GM03348 (cell line): ENCODE data around the gene CFAP92.
"Not testable (repeated sequence)": the region's sequence is repeated elsewhere in the genome, so short reads cannot be mapped to it uniquely, and the experiment has no call there.

Experiments used
- DNase-seq: peaks from one replicate; pipeline ENCODE4 v3.0.0; 2012; ENCODE audit warnings: low spot score

Gene CFAP92

DNA sequence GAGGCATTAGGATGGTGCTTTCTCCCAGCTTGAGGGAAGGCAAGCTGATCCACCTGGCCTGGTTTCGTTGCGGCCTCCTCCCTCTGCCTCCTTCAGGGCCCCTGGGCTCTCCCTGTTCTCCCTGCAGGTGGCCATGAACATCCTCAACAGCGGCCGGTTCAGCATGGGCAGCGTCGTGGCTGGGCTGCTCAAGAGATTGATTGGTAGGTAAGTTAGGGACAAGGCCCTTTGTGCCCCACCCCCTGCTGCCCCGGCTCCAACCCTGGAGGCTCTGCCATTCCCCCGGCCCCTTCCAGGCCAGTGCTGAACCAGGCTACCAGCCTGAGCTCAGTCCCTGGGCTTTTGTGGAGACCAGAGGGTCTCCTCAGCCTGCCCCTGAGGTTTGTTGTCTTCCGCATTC, 91.5 kb downstream of the CFAP92 start:
- no peak for DNase-seq

DNA sequence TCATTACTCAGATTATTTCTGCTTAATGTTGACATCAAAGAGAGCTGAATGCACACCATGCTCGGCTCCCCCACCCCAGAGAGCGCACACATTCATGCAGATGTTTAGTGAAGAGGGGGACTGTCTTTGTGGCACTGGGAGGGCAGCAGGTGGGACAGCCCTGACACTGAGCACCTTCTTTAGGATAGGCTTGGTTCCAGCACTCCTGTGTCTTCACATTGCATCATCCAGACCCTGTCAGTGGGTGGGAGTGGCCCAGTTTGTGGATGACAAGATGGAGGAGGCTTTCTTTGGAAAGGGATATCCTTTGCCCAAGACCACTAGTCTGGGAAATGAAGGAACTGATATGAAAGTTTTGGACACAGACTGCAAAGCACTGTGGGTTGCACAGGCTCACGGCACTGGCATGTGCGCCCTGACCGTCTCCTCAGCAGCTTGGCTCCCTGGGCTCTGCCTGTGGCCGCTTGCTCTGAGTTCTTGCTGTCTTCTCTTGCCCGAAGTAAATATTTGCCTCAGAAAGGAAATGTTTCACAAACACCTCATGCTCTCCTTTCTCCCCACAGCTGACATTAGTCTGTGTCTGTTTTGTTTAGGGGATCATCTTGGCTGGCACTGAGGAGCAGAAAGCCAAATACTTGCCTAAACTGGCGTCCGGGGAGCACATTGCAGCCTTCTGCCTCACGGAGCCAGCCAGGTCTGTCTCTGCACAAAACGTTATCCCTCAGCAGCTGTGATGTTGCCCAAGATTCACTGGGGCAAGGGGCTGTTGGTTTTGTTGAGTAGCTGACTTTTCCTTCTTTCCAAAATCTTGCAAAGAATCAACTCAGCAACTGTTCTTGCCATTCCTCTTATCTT, 97.8 kb downstream of the CFAP92 start:
- DNase-seq = no peak

DNA sequence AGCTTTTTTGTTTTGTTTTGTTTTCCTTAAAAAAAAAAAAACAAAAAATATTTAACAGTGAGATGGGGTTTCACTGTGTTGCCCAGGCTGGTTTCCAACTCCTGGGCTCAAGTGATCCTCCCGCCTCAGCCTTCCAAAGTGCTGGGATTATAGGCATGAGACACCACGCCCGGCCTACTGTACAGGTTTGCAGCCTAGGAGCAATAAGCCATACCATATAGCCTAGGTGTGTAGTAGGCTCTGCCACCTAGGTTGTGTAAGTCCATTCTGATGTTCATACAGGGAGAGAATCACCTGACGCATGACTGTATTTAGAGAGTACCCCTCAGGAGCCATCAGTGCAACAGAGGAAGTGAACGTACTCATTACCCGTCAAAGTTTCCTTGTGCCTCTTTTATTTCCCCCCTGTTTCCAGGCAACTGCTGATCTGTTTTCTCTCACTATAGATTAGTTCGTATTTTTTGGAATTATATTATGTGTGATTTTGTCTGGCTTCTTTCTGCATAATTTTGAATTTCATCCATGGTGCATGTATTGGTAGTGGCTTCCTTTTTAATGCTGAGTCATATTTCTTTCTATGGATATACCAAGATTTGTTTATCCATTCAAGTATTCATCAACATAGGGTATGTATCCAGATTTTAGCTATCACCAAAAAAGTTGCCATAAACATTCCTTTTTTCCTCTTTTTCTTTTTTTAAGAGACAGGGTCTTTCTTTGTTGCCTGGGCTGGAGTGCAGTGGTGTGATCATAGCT, 104.6 kb downstream of the CFAP92 start:
- no peak for DNase-seq

DNA sequence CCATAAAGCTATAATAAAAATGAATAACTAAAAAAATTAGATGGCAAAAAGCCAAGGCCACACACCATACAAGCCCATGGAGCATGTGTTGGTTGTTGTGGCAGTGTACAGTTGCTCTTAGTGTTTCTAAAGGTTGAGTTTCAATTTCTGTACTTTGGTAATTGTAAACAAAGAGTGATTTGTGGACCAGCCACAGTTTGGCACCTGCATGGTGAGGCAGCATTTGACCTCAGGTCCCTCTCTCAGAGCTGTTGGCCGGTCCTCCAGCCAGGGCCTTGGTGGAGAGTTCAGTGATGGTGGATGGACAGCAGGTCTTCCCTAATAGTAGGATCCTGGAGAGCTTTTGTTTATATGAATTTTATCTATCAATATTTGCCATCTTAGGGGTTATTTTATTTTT, 108.9 kb downstream of the CFAP92 start:
- no peak for DNase-seq

DNA sequence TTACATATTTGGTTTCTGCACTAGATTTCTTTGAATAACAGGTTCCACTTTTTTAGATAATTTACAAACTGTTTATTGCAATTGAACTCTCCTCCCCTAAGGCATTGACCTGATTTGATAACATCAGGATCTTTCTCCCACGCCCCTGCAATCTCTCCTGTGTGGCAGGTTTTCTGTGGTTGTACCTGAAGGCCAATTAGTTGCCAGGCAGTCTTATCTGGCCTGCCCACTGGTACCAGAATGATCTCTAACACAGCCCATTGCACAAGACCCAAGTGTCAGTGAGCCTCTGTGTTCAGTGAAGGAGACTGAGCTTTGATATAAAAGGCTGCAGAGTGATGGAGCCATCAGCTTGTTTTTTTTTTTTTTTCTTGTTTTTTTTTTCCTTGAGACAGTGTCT, 111.2 kb downstream of the CFAP92 start:
- DNase-seq = no peak

DNA sequence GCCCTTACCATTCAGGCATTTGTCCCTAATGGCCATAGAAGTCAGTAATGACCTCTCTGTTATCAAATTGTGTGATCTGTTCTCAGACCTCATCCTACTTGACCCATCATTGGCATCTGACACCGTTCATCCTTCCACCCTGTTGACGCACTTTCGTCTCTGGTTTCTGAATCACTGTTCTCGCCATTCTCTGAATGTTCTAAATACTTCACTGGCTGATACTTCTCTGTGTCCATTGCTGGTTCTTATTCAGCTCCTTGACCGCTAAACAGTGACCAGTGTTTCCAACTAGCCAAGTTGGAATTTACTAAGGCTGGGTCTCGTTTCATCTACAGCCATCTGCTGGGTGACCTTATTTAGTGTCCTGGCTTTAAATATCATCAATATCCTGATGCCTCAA, 112.3 kb downstream of the CFAP92 start:
- DNase-seq = no peak

DNA sequence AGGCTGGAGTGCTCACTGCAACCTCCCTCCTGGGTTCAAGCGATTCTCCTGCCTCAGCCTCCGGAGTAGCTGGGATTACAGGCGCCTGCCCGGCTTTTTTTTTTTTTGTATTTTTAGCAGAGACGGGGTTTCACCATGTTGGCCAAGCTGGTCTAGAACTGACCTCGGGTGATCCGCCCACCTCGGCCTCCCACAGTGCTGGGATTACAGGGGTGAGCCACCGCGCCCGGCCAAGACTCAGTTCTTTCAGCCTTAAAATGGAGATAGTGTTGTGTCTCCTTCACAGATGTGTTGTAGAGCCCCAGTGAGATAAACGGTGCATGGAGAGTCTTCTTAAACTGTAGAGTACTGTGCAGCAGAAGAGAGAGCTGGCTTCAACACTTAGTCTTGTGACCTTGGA, 113.4 kb downstream of the CFAP92 start:
- DNase-seq = not testable (repeated sequence)

DNA sequence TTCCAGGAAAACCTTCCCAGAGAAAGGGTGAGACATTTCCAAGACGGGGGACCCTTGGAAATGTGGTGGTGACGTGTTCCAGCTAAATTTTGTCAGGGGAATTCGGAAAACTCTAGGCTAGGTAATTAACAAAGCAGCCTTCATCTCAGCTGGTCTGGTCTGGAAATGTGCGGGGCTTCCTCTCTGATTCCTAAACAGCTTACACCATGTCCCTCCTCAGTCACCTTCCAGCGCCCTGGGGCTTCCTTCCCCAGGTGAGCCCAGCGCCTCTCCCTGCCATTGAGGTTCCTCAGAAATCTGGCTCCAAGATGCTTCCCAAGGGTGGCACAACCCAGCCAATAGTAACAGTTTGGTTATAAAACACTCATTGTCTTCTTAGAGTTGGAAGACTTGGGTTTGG, 113.9 kb downstream of the CFAP92 start:
- DNase-seq = no peak

DNA sequence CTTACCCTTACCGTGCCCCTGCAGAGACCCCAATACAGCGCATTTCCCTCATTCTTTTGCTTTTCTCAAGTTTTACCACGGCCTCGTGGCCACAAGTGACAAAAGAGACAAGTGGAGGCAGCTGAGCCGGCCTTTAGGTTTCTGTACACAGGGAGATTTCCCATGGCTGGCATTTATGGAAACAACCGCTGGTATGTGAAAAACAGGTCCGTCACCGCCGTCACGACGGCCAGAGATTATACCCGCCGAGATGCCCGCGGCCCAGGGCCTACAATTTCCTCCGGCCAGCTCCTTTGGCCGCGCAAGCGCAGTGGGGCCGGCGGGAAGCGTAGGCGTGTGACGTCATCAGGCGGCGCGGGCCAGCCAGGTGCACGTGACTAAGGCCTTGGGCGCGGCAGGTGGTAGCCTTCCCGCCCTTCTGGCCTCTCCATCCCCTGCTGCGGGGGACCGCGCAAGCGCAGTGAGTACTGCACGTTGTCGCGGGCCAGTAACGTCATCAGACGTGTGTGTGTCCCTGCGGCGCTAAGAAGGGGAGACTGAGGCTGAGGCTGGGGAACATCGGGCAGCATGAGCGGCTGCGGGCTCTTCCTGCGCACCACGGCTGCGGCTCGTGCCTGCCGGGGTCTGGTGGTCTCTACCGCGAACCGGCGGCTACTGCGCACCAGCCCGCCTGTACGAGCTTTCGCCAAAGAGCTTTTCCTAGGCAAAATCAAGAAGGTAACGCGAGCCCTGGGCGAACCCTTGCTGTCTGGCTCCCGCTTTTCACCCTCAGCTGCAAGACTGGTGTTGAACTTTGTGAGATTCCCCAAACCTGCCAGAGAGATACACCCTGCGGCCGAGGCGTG, 114.5 kb downstream of the CFAP92 start, which contains the start of gene ACAD9:
ACAD9 (plus strand) TSS at position 496 of the 845 bp plus-strand sequence; CDS start at position 568, 72 bp downstream.
- peak; percentile 100 for DNase-seq

DNA sequence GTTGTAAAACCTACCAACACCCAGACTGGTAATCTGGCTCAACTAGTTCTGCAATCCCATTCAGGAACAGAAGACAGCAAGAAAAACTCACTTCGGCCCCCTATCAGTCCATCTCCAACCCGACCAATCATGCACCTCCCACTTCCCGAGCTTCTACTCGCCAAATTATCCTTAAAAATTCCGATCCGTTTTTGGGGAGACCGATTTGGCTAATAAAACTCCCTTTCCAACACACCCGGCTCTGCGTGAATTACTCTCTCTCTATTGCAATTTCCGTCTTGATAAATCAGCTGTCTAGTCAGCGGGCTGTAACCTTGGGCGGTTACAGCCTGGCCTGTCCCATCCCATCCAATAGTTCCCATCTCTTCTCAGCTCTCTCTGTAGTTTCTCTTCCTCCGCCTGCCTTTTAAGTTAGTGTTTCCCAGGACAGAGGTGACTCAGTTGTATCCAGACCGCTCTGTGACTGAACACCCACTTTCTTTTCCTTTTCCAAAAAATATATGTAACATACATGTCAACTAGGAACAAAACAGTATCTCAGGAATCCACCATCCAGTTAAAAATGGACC, 115.2 kb downstream of the CFAP92 start:
- peak; percentile 75 for DNase-seq

DNA sequence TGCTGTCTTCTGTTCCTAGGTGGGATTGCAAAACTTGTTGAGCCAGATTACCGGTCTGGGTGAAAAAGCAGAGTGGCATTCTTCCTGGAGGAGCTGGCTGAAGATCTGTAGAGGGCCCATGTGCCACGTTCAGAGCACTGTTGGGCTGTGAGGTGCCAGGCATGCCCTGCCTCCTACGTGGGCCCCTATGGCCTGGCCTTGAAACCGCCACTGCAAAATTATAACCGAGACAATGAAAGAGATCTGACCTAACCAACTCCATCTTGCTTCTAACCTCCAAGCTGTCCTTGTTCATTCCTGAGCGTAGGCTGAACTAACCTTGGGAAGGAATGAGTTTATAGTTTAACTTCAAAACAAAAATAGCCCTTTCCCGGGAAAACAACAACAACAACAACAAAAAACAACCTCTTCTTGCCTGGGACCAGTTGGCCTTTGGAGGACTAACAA, 115.8 kb downstream of the CFAP92 start:
- DNase-seq = no peak

DNA sequence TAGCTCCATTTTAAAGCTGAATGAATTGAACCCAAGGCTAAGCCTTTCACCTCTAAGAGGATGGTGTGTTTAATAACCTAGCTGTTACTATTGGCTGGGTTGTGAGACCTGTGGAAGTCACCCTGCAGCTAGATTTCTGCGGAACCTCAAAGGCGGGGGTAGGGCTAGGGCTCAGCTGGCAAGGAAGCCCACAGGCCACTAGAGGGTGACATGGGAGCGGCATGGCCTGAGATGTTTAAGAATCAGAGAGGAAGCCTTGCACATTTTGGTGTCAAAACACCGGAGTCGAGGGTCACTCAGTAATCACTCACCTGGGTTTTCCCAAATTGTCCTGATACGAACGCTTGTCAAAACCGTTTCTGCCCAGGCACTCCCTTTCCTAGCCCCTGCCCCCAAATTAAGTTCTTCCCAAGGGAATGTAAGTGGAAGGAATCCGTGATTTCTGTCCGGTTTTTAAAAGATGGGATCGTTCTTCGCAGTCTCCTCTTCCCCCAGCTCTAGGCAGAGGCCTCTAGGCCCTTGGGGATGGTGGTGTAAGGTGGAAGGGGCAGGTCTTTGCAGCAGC, 118.2 kb downstream of the CFAP92 start:
- peak; percentile 59 for DNase-seq

DNA sequence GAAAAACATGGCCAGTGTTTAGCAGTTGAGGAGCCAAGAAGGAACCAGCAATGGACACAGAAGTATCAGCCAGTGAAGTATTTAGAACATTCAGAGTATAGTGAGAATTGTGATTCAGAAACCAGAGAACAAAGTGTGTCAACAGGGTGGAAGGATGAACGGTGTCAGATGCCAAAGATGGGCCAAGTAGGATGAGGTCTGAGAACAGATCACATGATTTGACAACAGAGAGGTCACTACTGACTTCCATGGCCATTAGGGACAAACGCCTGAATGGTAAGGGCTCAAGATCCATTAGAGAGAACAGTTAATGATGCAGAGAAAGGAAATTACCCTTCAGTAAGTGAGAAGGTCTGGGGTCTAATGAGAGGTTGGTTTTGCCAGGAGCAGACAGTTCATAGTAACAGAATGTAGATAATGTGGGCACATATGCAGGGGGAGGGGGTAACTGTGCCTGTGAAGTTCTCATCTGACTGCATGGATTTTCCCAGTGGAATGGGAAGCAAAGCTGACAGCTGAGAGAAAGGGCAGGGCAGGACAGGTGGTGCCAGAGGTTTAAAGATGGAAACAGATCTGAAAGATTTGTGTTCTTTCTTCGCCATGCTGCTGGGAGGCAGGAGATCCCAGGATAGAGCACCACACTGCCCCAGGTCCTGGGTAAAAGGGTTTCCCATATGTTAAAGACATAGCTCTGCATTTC, 119.2 kb downstream of the CFAP92 start:
- no peak for DNase-seq

DNA sequence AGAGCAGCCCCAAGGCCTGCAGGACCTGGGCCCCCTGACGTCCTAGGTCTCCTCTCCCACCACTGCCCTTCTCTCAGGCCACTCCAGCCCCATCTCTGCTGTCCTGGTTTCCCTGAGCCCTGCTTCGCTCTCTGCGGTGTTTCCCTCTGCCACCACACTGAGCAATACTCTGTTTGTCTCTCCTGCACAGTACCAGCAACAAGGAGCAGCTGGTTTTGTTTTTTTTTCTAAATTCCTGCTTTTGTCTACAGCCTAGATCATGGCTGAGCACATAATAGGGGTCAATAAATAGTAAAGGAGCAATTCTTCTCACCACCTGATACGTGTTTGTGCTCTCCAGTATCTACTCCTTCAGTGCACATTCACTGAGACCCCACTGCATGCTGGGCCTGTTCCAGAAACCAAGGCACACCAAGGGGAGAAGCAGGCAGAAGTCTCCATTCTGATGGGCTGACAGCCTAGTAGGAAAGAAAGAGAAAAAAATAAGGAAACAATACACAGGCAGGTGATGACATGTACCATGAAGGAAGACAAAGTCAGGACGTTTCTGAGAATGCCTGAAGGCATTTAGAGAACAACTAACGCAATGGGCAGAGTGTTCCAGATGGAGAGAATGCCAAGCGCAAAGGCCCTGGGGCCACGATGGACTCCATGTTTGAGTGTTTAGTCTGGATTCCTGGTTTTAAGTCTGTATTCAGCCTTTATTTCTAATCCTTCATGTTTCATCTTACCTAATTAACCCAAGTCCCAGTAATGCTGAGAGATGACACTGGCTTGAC, 120.4 kb downstream of the CFAP92 start:
- DNase-seq = no peak

DNA sequence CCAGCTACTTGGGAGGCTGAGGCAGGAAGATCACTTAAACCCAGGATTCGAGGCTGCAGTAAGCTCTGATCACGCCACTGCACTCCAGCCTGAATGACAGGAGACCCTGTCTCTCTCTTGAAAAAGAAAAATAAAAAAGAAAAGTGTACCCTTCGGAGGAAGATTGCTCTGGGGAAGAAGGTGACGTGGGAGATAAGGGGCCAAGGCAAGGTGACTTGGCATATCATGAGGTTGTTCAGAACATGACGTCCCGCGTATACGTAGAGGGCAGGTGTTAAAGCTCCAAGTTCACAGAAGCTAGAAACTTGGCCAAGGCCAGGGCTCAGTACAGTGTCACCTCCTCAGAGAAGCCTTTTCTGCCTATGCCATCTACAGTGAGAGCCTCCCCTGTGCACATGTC, 121.1 kb downstream of the CFAP92 start:
- DNase-seq = no peak

DNA sequence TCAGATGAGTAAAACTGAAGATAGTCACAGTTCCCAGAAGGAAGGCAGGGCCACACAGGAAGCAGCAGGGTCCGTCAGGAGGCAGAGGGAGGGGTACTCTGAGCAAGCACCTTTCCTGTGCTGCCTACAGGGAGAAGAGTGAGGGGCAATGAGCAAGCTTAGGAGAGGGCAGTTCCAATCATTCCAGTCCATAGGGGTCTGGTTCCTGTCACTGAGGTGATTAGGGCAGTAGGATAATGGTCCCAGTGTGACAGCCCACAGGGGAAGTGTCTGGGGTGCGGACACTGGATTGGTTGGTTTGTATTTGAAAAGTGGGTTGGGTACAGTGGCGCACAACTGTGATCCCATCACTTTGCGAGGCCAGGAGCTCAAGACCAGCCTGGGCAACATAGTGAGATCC, 121.6 kb downstream of the CFAP92 start:
- no peak for DNase-seq

DNA sequence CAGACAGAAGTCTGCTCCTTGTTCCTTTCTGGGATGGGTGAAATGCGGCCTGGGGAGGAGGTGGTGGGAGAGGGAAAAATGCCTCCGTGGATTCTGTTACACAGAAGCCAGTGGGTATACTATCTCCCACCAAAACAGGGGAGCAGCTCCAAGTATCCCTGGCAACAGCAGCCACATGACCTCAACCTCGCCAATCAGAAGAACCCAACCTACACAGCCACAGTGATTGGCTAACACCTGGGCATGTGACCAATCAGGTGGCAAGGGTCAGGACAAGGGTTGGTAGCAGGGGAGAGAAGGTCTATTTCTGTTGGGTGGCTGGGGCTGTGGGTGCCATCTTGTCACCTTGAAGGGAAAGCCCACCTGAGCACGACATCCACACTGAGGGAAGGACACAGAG, 123.5 kb downstream of the CFAP92 start:
- DNase-seq = no peak

DNA sequence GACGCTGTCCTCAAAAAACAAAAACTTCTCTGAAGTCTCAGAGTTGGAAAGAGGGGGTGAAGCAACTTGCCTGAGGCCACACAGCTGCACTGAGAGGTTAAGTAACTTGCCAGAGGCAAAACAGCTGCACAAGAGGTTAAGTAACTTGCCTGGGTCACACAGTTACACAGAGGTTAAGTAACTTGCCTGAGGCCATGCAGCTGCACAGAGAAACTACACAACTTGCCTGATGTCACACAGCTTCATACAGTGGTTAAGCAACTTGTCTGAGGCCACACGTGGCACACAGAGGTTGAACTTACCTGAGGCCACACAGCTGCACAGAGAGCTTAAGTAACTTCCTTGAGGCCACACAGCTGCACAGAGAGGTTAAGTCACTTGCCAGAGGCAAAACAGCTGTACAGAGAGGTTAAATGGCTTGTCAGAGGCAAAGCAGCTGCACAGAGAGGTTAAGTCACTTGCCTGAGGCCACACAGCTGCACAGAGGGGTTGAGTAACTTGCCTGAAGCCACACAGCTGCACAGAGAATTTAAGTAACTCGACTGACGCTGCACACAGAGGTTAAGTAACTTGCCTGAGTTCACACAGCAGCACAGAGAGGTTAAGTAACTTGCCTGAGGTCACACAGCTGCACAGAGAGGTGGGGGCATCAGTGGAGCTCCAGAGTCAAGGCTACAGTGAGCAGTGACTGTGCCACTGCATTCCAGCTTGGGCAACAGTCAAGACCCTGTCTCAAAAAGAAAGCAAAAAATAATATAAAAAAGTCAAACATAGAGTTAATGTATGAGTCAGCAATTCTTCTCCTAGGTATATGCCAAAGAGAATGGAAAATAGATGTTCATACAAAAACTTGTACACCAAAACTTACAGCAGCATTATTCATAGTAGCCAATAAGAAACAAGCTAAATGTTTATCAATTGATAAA, 126.4 kb downstream of the CFAP92 start:
- no peak for DNase-seq
